ENCODE measurements around the gene HDAC4.

Gene HDAC4

DNA sequence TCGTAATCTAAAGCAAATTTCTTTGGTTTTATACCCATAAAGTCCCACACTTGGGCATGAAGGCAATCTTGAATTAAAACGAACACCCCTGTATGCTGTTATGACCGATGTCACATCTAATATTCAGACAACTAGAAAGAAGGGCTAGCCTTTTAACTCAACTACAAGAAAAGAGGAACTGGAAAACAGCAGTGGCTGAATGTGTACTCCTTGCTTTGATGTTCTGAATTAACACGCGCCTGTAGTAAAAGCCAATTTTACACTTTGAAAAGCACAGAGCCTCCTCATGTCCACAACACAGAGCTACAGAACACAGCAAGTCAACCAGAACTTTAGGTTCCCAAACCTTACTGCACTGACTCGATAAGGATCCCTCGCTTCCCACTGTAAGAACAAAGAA lies 147.6 kb downstream of the HDAC4 start:
- DNase-seq (ENCODE audit: low read depth), result no peak

GRCh38 chr2:239252801-239253200 lies 148.0 kb downstream of the HDAC4 start:
- no peak for DNase-seq (ENCODE audit: low read depth)

DNA sequence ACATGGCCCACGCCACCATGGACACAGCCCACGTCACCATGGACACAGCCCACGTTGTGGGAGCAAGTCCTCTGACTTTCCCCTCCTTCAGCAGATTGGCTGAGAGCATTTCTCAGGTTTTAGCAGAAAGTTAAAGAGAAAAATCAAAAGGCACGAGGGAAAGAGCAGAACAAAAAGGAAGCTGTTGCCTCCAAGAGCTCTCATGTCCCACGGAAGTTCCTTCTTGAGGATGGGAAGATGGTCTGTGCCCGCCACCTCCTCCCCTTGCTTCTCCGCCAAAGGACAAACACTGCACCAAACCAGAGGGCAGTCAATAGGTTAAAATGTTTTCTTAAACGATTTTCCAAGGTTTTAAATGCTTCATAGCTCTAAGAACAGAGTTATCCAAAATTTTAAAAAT lies 148.4 kb downstream of the HDAC4 start:
- DNase-seq (ENCODE audit: low read depth), result no peak

GRCh38 chr2:239251971-239252370 lies 148.8 kb downstream of the HDAC4 start:
- no peak for DNase-seq (ENCODE audit: low read depth)

DNA sequence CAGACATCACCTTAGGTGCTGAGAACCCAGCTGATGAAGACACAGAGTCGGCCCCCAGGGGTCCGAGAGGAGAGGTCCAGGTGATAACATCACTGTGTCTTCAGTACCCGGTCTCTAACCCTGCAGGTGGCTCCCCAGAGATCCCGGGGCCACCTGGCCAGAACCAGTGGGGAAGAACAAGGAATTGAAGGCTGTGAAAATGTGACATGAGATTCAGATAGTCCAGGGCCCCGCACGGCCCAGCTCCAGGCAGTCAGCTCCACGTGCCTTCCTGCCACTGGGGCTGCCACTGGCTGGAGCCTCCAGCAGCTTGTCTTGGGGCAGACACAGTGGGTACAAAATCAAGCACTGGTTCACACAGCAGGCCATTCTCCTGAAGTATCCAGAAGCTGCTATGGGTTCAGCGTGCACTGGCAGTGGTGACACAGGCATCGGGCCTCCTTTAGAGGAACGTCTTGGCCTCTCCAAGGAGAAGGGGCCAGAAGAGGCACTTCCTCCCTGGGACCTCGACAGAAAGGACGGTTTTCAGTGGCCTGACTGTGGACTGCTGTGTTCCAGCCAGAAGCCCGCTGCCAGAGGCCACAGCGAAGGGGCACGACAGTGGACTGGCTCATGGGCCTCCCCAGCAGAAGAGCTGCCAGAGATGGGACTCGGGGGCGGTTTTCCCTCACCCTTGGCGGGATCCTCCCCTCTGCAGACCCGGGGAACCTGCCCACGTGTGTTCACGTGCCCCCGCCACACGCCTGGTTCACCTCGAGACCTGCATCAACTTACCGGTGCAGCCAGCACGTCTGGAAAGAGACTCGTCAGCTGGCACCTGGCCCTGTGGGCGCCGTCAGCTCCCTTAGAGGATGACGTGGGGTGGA lies 150.4 kb downstream of the HDAC4 start:
- no peak for DNase-seq (ENCODE audit: low read depth)

GRCh38 chr2:239249776-239250175 lies 151.0 kb downstream of the HDAC4 start:
- DNase-seq (ENCODE audit: low read depth), result no peak

DNA sequence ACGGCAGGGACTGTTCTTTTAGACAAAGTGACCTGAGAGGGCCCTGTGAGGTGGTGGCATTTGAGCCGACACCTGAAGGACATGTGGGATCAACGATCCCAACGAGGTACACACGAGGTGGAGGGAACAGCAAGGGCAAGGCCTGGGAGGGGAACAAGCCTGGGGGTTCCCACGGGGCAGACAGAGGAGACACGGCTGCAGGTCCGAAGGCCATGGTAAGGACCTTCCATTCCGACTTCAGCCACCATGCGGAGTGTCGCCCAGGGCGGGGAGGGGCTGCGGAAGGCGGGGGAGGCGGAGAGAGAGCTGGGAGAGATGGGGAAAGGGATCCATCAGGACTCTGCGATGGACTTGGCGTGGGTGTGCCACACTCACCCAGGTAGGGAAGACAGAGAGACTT lies 151.8 kb downstream of the HDAC4 start:
- DNase-seq (ENCODE audit: low read depth), result no peak

GRCh38 chr2:239247401-239248245 lies 153.2 kb downstream of the HDAC4 start:
- no peak for DNase-seq (ENCODE audit: low read depth)

- DNase-seq (ENCODE audit: low read depth), result no peak
Observed at GRCh38 chr2:239246723-239247122, 154.1 kb downstream of the HDAC4 start.

DNA sequence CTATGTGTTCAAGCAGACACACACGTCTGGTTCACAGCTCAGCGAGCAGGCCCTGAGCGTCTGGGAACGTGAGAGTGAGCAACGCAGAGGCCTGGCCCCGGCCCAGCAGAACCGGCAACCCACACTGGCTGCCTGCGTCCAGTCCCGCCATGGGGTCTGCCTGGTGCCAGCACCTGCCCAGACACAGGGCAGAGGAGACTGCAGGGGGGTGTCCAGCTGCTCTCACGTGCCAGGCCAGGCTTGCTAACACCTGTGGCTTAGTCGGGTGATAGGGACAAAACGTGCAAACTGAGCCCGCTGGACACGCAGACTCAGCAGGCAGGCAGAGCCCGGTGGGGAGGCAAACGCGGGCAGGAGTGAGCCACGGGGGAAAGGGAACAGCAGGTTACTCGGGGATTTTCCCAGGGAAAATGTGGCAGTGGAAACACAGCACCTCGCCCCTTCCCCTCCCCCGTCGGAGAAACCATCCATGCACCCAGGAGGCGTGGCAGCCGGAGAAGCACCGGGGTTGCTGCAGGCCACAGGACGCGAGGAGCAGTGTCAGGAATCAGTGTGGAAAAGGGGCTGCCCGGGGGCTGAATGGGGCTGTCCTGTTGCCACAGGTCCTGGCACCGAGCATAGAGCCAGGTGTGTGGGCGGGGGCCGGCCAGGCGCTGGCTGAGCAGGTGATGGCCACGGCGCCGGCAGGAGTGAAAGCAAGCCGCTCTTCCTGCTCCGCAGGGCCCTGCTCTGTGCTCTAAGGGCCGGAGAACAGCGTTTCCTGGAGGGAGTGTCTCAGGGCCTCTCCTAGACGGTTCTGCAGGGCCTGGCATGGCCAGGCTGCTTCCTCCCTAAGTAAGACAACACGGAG lies 154.7 kb downstream of the HDAC4 start:
- DNase-seq (ENCODE audit: low read depth), result no peak

DNA sequence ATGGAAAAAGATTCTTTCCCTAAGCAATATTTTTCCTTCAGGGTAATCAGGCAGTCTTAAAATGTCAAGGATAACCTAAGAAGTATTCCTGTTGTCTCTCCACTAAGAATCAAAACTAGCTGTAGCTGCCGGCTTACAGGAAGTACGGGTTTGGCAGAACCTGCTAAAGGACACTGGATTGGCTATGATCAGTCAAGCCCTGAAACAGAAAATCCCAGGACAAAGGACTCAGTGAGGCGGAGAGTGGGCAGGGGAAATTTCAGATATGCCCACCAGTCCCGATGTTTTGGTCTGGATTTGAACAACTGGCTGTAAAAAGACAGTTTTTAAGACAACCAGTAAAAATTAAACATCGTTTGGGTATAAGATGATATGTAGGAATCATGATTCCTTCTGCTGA lies 155.7 kb downstream of the HDAC4 start:
- no peak for DNase-seq (ENCODE audit: low read depth)

DNA sequence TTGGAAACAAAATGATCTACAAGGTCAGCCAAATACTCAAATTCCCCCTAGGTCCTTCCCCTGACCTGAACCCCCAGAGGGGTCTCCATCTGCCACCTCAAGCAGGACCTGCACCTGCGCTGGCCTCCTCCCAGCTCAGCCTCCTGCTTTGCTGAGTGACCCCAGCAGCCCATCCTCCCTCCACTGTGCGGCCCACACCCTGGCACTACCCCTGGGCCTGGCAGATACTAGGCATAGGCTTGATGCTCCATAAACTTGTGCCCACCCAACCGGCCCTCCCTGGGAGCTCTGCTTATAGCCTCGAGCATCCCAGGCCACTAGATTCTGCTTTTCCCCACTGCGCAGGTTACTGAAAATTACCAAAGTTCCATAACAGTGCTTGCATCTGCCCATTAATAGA lies 156.2 kb downstream of the HDAC4 start:
- no peak for DNase-seq (ENCODE audit: low read depth)

DNA sequence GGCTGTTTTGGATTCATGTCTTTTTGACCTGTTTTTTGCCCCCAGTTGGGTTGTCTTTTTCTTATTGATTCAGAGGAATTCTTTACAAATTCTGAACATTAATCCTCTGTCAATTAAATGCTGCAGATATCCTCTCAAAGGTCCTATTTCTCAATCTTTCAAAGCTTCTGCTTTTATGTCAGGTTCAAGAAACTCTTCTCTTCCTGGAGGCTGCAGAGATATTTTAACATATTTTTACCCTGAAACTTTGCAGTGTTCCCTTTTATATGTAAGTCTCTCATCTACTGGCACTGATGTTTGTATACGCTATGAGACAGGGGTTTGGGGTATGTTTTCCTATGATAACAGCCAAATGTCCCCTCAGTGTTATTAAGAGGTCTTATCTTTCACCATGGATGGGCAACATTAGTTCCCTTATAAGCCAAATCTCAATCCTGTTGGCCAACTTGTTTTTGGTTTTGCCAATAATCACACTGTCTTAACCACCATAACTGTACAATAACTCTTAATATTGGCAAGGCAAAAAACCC lies 159.3 kb downstream of the HDAC4 start:
- DNase-seq (ENCODE audit: low read depth), result no peak

DNA sequence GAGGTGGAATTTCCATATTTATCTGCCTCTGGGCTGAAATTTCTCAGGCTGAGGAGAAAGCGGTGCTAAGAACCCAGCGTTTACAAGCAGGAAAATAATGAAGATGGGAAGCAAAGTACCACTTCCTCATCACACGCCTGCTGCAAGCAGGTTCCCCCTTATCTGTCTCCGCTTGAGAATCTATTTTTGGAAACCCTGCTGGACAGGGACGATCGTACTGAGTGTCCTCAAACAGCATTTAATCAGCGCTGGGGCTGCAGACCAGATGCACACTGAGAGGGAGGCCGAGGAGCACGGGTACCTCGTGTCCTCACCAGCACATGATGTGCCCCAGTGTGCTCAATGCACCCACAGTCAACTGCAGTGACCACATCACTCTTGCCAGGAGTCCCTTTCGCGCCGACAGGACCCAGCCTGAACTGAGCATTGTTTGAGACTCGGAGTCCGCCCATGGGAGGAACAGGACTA lies 160.4 kb downstream of the HDAC4 start:
- no peak for DNase-seq (ENCODE audit: low read depth)

DNA sequence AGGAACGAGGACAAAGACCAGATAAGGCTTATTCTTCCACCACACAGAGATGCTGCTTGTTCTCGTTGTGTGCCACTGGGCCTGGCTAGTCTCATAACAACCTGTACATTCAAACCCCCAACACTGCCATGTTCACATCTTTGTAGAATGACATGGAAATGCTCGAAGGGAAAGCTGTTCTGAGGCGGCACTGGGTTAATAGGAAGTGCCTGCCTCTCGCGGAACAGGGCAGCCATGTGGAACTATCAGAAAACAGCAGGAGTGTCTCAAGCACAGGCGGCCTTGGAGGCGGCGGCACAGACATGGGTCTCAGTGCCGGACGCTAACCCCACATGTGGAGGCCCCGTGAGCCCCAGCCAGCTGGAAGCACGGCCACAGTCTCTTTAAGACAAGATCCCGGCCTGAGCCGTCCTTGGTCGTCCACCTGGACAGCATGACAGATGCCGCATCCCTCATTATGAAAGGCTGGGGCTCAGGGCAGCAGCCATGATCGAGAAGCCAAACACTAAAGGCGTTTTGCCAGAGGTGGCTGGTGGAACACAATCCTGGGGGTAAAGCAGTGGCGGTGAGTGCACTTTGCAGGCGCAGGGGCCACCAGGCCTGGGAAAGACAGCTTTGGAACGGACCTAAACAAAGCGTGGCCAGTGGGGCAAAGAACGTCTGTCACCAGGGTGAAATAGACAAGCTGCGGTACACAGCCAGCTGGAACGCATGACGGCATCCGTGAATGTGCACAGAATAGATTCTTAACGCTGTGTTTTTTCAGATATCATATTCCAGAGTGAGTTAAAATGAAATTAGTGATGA lies 161.0 kb downstream of the HDAC4 start:
- no peak for DNase-seq (ENCODE audit: low read depth)

GRCh38 chr2:239238839-239239606 lies 161.8 kb downstream of the HDAC4 start:
- no peak for DNase-seq (ENCODE audit: low read depth)

- DNase-seq (ENCODE audit: low read depth), result no peak
Observed at GRCh38 chr2:239238381-239238780, 162.4 kb downstream of the HDAC4 start.

DNA sequence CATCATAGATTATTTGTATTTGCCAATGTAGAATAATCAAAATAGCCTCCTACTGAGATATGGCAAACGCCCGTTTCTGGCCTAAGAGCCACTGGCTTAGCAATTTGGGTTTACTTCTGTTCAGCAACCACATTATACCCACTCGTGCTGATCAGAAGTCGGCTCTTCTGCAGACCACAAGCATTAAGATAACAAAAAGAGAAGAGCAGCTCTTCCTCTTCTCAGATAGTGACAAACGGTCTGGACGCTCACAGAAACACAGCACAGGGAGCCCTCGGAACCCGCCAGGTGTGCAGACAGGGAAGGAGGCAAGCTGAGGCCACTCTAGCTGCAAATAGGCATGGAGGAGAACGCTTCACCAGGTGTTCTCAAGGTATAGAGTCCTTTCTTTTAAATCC lies 164.0 kb downstream of the HDAC4 start:
- DNase-seq (ENCODE audit: low read depth), result no peak

- no peak for DNase-seq (ENCODE audit: low read depth)
Observed at GRCh38 chr2:239236043-239236807, 164.6 kb downstream of the HDAC4 start.

- DNase-seq (ENCODE audit: low read depth), result no peak
Observed at GRCh38 chr2:239235311-239235710, 165.5 kb downstream of the HDAC4 start.

Data from stimulated activated CD8-positive, alpha-beta memory T cell treated with anti-CD3 and anti-CD28 coated beads, Interleukin-12 subunit alpha, Interleukin-12 subunit beta, amount 100 ng/mL, for 4 hours (primary cell).